ENCODE measurements around the gene LHX2. TPM values are rescaled to one million over a fixed set of nuclear protein-coding genes. Genes with fewer than 3 reads are reported as not detected.

LHX2 gene
- total and polyA plus RNA-seq, 2 donors: 0.19 to 0.57 TPM

- 4% methylated on average over 15 of the region's 15 CpGs for WGBS
These were observed 13.8 kb upstream of the LHX2 start for GRCh38 chr9:123997665-123998277.

GRCh38 chr9:123998278-123998925 lies 13.2 kb upstream of the LHX2 start:
- Histone ChIP-seq H3K27ac (ENCODE audit: low read depth in 1 of 2, low read length in 1 of 2) (no peak overlapping the region), H3K4me3 (ENCODE audit: low read length in 2 of 2) (no peak overlapping the region), H3K9me3 (ENCODE audit: control insufficient read depth in 2 of 2, insufficient read depth in 1 of 2, low read length in 1 of 2) (no peaks in the 10 kb centered on the region), H3K36me3 (ENCODE audit: control insufficient read depth in 2 of 2, insufficient read depth in 2 of 2, low read length in 1 of 2) (no peaks in the 10 kb centered on the region), H3K4me1 (ENCODE audit: control insufficient read depth in 2 of 2, insufficient read depth in 2 of 2, low read length in 2 of 2) (peaks cover 0 to 23% of the 10 kb centered on the region in 2 donors), H3K27me3 (ENCODE audit: control insufficient read depth in 2 of 2, insufficient read depth in 1 of 2, low read length in 1 of 2) (peaks cover 62 to 85% of the 10 kb centered on the region in 2 donors)
- WGBS: 8% methylated on average over 6 of the region's 6 CpGs
- no peak for DNase-seq (ENCODE audit: low read depth in 6 of 9, low spot score in 9 of 9)

More at GRCh38 chr9:123997665-123998277, 13.8 kb upstream of the LHX2 start:
- Histone ChIP-seq H3K4me1 (ENCODE audit: control insufficient read depth in 2 of 2, insufficient read depth in 2 of 2, low read length in 2 of 2) (peaks cover 0 to 23% of the 10 kb centered on the region in 2 donors), H3K27ac (ENCODE audit: low read depth in 1 of 2, low read length in 1 of 2) (peak overlapping the region in 1 of 2 donors; percentile 47), H3K27me3 (ENCODE audit: control insufficient read depth in 2 of 2, insufficient read depth in 1 of 2, low read length in 1 of 2) (peaks cover 59 to 79% of the 10 kb centered on the region in 2 donors), H3K4me3 (ENCODE audit: low read length in 2 of 2) (no peak overlapping the region), H3K36me3 (ENCODE audit: control insufficient read depth in 2 of 2, insufficient read depth in 2 of 2, low read length in 1 of 2) (no peaks in the 10 kb centered on the region), H3K9me3 (ENCODE audit: control insufficient read depth in 2 of 2, insufficient read depth in 1 of 2, low read length in 1 of 2) (no peaks in the 10 kb centered on the region)
- DNase-seq (ENCODE audit: low read depth in 6 of 9, low spot score in 9 of 9): no peak

GRCh38 chr9:123998970-123999621 lies 12.5 kb upstream of the LHX2 start:
- H3K27ac ChIP-seq (ENCODE audit: low read depth in 1 of 2, low read length in 1 of 2): no peak overlapping the region
- H3K36me3 ChIP-seq (ENCODE audit: control insufficient read depth in 2 of 2, insufficient read depth in 2 of 2, low read length in 1 of 2): no peaks in the 10 kb centered on the region
- no peaks in the 10 kb centered on the region for H3K9me3 ChIP-seq (ENCODE audit: control insufficient read depth in 2 of 2, insufficient read depth in 1 of 2, low read length in 1 of 2)
- H3K27me3 ChIP-seq (ENCODE audit: control insufficient read depth in 2 of 2, insufficient read depth in 1 of 2, low read length in 1 of 2): peaks cover 66 to 90% of the 10 kb centered on the region in 2 donors
- no peak for DNase-seq (ENCODE audit: low read depth in 6 of 9, low spot score in 9 of 9)
- H3K4me3 ChIP-seq (ENCODE audit: low read length in 2 of 2): peak overlapping the region in 1 of 2 donors; percentile 32
- peaks cover 0 to 23% of the 10 kb centered on the region in 2 donors for H3K4me1 ChIP-seq (ENCODE audit: control insufficient read depth in 2 of 2, insufficient read depth in 2 of 2, low read length in 2 of 2)
- 5% methylated on average over 43 of the region's 43 CpGs for WGBS

DNA sequence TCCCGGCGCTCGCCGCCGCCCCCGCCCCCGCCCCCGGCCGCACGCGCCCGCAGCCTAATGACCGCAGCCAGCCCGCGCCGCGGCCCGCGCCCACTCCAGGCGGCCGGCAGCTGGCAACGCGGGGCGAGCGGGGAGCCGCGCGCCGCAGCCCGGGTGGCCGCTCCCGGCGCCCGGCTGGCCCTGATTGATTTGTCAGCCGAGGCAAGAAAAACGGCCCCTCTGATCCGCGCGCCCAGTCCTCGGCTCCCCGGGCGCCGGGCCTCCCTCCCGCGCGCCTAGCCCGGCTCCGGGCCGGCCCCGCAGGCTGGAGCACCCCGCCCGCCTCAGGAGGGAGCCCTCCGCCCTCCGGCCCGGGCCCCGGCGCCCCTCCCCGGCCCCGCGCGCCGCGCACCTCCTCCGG lies 11.9 kb upstream of the LHX2 start:
- WGBS: 1% methylated on average over 64 of the region's 64 CpGs
- Histone ChIP-seq H3K4me3 (ENCODE audit: low read length in 2 of 2) (peak overlapping the region in 1 of 2 donors; percentile 32), H3K27ac (ENCODE audit: low read depth in 1 of 2, low read length in 1 of 2) (no peak overlapping the region), H3K36me3 (ENCODE audit: control insufficient read depth in 2 of 2, insufficient read depth in 2 of 2, low read length in 1 of 2) (no peaks in the 10 kb centered on the region), H3K27me3 (ENCODE audit: control insufficient read depth in 2 of 2, insufficient read depth in 1 of 2, low read length in 1 of 2) (peaks cover 69 to 90% of the 10 kb centered on the region in 2 donors), H3K9me3 (ENCODE audit: control insufficient read depth in 2 of 2, insufficient read depth in 1 of 2, low read length in 1 of 2) (no peaks in the 10 kb centered on the region), H3K4me1 (ENCODE audit: control insufficient read depth in 2 of 2, insufficient read depth in 2 of 2, low read length in 2 of 2) (peaks cover 0 to 23% of the 10 kb centered on the region in 2 donors)
- no peak for DNase-seq (ENCODE audit: low read depth in 6 of 9, low spot score in 9 of 9)

GRCh38 chr9:124000161-124000783 lies 11.3 kb upstream of the LHX2 start:
- Histone ChIP-seq H3K27me3 (ENCODE audit: control insufficient read depth in 2 of 2, insufficient read depth in 1 of 2, low read length in 1 of 2) (peaks cover 75 to 93% of the 10 kb centered on the region in 2 donors), H3K9me3 (ENCODE audit: control insufficient read depth in 2 of 2, insufficient read depth in 1 of 2, low read length in 1 of 2) (no peaks in the 10 kb centered on the region), H3K4me3 (ENCODE audit: low read length in 2 of 2) (no peak overlapping the region), H3K4me1 (ENCODE audit: control insufficient read depth in 2 of 2, insufficient read depth in 2 of 2, low read length in 2 of 2) (peaks cover 0 to 23% of the 10 kb centered on the region in 2 donors), H3K36me3 (ENCODE audit: control insufficient read depth in 2 of 2, insufficient read depth in 2 of 2, low read length in 1 of 2) (no peaks in the 10 kb centered on the region), H3K27ac (ENCODE audit: low read depth in 1 of 2, low read length in 1 of 2) (no peak overlapping the region)
- no peak for DNase-seq (ENCODE audit: low read depth in 6 of 9, low spot score in 9 of 9)
- 4% methylated on average over 35 of the region's 35 CpGs for WGBS

DNA sequence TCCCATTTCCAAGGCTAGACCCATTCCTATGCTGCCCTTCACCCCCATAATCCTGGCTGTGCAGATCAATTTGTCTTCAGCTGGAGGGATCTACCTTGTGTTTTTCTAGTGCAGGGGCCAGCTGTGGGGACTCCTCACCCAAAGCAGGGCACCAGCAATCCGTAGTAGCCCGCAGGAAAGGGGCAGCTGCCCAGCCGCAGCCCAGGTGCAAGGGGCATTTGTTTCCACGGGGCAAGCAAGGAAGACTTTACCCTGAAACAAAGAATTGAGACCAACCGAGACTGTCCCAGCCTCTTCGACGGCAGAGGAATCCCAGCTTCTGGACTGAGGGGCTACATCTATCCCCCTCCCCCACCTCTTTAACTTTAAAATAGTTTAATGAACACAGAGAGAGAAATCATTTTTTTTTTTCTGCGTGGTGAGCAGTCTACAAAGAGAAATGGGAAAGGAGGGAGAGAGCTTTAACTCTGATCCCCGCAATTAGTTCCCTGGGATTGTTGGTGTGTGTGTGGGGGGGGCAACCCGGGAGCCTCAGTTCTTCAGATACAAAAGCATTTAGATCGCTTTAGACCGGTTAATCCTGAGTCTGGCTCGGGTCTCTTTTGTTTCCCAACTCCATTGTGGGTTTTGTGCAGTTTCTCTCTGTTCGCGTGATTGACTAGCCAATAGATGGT lies 10.6 kb upstream of the LHX2 start:
- H3K4me1 ChIP-seq (ENCODE audit: control insufficient read depth in 2 of 2, insufficient read depth in 2 of 2, low read length in 2 of 2): peaks cover 0 to 23% of the 10 kb centered on the region in 2 donors
- H3K27me3 ChIP-seq (ENCODE audit: control insufficient read depth in 2 of 2, insufficient read depth in 1 of 2, low read length in 1 of 2): peaks cover 81 to 93% of the 10 kb centered on the region in 2 donors
- no peak for DNase-seq (ENCODE audit: low read depth in 6 of 9, low spot score in 9 of 9)
- H3K9me3 ChIP-seq (ENCODE audit: control insufficient read depth in 2 of 2, insufficient read depth in 1 of 2, low read length in 1 of 2): no peaks in the 10 kb centered on the region
- H3K4me3 ChIP-seq (ENCODE audit: low read length in 2 of 2): no peak overlapping the region
- 5% methylated on average over 15 of the region's 15 CpGs for WGBS
- no peak overlapping the region for H3K27ac ChIP-seq (ENCODE audit: low read depth in 1 of 2, low read length in 1 of 2)
- no peaks in the 10 kb centered on the region for H3K36me3 ChIP-seq (ENCODE audit: control insufficient read depth in 2 of 2, insufficient read depth in 2 of 2, low read length in 1 of 2)

DNA sequence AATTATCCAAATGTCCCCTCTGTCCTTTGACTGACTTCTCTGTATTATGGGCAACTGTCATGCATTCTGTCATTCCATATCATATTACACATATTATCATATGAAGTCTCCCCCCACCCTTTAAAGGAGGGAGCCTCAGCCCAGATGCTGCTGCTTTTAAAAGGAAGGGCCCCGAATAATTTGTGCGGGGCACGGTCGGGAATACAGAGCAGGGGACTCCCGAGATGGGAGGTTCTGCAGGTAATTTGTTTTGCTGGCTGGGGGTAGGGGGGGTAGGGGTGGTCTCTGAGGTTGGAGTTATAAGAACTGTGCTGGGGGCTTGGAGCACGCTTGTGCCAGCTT lies 10.1 kb upstream of the LHX2 start:
- Histone ChIP-seq H3K9me3 (ENCODE audit: control insufficient read depth in 2 of 2, insufficient read depth in 1 of 2, low read length in 1 of 2) (no peaks in the 10 kb centered on the region), H3K4me1 (ENCODE audit: control insufficient read depth in 2 of 2, insufficient read depth in 2 of 2, low read length in 2 of 2) (peaks cover 0 to 23% of the 10 kb centered on the region in 2 donors), H3K36me3 (ENCODE audit: control insufficient read depth in 2 of 2, insufficient read depth in 2 of 2, low read length in 1 of 2) (no peaks in the 10 kb centered on the region), H3K4me3 (ENCODE audit: low read length in 2 of 2) (no peak overlapping the region), H3K27ac (ENCODE audit: low read depth in 1 of 2, low read length in 1 of 2) (no peak overlapping the region), H3K27me3 (ENCODE audit: control insufficient read depth in 2 of 2, insufficient read depth in 1 of 2, low read length in 1 of 2) (peaks cover 86 to 93% of the 10 kb centered on the region in 2 donors)
- 9% methylated on average over 6 of the region's 6 CpGs for WGBS
- DNase-seq (ENCODE audit: low read depth in 6 of 9, low spot score in 9 of 9): no peak

DNA sequence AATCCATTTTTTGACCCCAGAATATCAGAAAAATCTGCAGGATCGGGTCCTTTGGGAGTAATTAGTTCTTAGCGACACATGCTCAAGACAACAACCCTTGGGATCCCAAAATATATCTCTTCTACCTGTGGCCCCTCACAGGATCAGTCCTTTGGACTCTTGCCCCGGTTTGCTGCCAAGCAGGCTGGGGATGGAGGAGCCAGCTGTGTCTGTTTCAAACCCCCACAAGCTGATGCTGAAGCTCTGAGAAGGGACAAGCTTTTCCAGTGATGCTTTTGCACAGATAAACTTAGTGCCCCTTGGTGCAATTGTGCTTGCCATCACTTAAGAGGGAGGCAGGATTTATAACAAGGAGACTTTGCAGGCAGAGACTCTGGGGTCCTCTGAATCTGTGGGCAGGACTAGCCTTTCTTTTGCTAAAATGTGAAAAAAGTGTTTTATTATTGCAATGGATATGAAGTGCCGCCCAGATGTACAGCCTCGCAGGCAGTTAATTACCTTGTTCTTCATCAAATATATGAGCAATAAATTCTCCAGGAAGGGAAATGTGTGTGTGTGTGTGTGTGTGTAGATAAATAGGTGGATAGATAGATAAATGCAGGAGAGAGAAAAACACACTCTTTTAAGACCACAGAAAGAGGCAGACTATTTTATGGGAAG lies 9.6 kb upstream of the LHX2 start:
- Histone ChIP-seq H3K4me3 (ENCODE audit: low read length in 2 of 2) (no peak overlapping the region), H3K27ac (ENCODE audit: low read depth in 1 of 2, low read length in 1 of 2) (no peak overlapping the region), H3K27me3 (ENCODE audit: control insufficient read depth in 2 of 2, insufficient read depth in 1 of 2, low read length in 1 of 2) (peaks cover 84 to 93% of the 10 kb centered on the region in 2 donors), H3K4me1 (ENCODE audit: control insufficient read depth in 2 of 2, insufficient read depth in 2 of 2, low read length in 2 of 2) (peaks cover 0 to 20% of the 10 kb centered on the region in 2 donors), H3K9me3 (ENCODE audit: control insufficient read depth in 2 of 2, insufficient read depth in 1 of 2, low read length in 1 of 2) (no peaks in the 10 kb centered on the region), H3K36me3 (ENCODE audit: control insufficient read depth in 2 of 2, insufficient read depth in 2 of 2, low read length in 1 of 2) (no peaks in the 10 kb centered on the region)
- WGBS: 11% methylated on average over 5 of the region's 5 CpGs
- no peak for DNase-seq (ENCODE audit: low read depth in 6 of 9, low spot score in 9 of 9)

Data from thymus (tissue), 11 donors.